DMS153 treated with DMSO at 0.1 percent for 48 hours (cell line): ENCODE results near the gene CYGB.
"Not testable (repeated sequence)": the region's sequence is repeated elsewhere in the genome, so short reads cannot be mapped to it uniquely, and the experiment has no call there.

Experiments
- DNase-seq: peaks from one replicate; lab custom pipeline; 2025; ENCODE audit not compliant: unreplicated experiment; lab: John Stamatoyannopoulos, UW

CYGB gene

GRCh38 chr17:76567634-76568432 lies 30.3 kb upstream of the CYGB start:
- no peak for DNase-seq

- no peak for DNase-seq
These were observed 29.5 kb upstream of the CYGB start for GRCh38 chr17:76566988-76567431.

- no peak for DNase-seq
These were observed 29.1 kb upstream of the CYGB start for GRCh38 chr17:76566613-76566943.

GRCh38 chr17:76565728-76566612 lies 28.5 kb upstream of the CYGB start:
- no peak for DNase-seq

- not testable (repeated sequence) for DNase-seq
These were observed 27.6 kb upstream of the CYGB start for GRCh38 chr17:76564991-76565727.

GRCh38 chr17:76563359-76563758 lies 25.9 kb upstream of the CYGB start:
- not testable (repeated sequence) for DNase-seq

GRCh38 chr17:76562734-76563148 lies 25.2 kb upstream of the CYGB start:
- DNase-seq, result no peak

GRCh38 chr17:76561799-76562268 lies 24.3 kb upstream of the CYGB start:
- no peak for DNase-seq

GRCh38 chr17:76561332-76561731 lies 23.8 kb upstream of the CYGB start:
- DNase-seq, result no peak

GRCh38 chr17:76560877-76561221 lies 23.3 kb upstream of the CYGB start:
- DNase-seq, result no peak

- DNase-seq, result no peak
These were observed 22.7 kb upstream of the CYGB start for GRCh38 chr17:76560036-76560876.

- not testable (repeated sequence) for DNase-seq
These were observed 22.0 kb upstream of the CYGB start for GRCh38 chr17:76559460-76559859.

- DNase-seq, result no peak
These were observed 20.9 kb upstream of the CYGB start for GRCh38 chr17:76558198-76559095.

- peak; percentile 89 for DNase-seq
These were observed 20.1 kb upstream of the CYGB start for GRCh38 chr17:76557368-76558197.

GRCh38 chr17:76556765-76557367 lies 19.4 kb upstream of the CYGB start:
- DNase-seq, result no peak

- DNase-seq, result no peak
These were observed 16.6 kb upstream of the CYGB start for GRCh38 chr17:76554131-76554530.

GRCh38 chr17:76553178-76553908 lies 15.8 kb upstream of the CYGB start:
- DNase-seq, result no peak

GRCh38 chr17:76551685-76552084 lies 14.2 kb upstream of the CYGB start:
- DNase-seq, result no peak
